NCI-H2029 (cell line): ENCODE measurements around the gene SLC25A25.
"Not testable (repeated sequence)": the region's sequence is repeated elsewhere in the genome, so short reads cannot be mapped to it uniquely, and the experiment has no call there.

ENCODE experiments used
- DNase-seq: peaks from one replicate; lab custom pipeline; 2025; lab: John Stamatoyannopoulos, UW

The SLC25A25 gene

GRCh38 chr9:128109050-128109709 is 41.1 kb downstream of the SLC25A25 start:
- DNase-seq, result no peak

GRCh38 chr9:128111726-128112125 is 43.7 kb downstream of the SLC25A25 start:
- not testable (repeated sequence) for DNase-seq

- DNase-seq, result no peak
Measured at GRCh38 chr9:128113526-128114325, 45.7 kb downstream of the SLC25A25 start.

GRCh38 chr9:128114326-128115186 is 46.5 kb downstream of the SLC25A25 start:
- no peak for DNase-seq

- DNase-seq, result peak; percentile 85
Measured at GRCh38 chr9:128115187-128116103, 47.4 kb downstream of the SLC25A25 start.

- DNase-seq, result no peak
Measured at GRCh38 chr9:128116104-128117083, 48.4 kb downstream of the SLC25A25 start.

- peak; percentile 79 for DNase-seq
Measured at GRCh38 chr9:128117613-128118471, 49.8 kb downstream of the SLC25A25 start.

- DNase-seq, result no peak
Measured at GRCh38 chr9:128118472-128118857, 50.4 kb downstream of the SLC25A25 start.

- DNase-seq, result no peak
Measured at GRCh38 chr9:128118971-128119665, 51.1 kb downstream of the SLC25A25 start.

- no peak for DNase-seq
Measured at GRCh38 chr9:128120061-128120740, 52.2 kb downstream of the SLC25A25 start.

GRCh38 chr9:128120741-128121465 is 52.9 kb downstream of the SLC25A25 start:
- no peak for DNase-seq

GRCh38 chr9:128121466-128121810 is 53.4 kb downstream of the SLC25A25 start:
- no peak for DNase-seq

GRCh38 chr9:128121924-128122808 is 54.1 kb downstream of the SLC25A25 start:
- no peak for DNase-seq

- no peak for DNase-seq
Measured at GRCh38 chr9:128122809-128123175, 54.8 kb downstream of the SLC25A25 start.

- no peak for DNase-seq
Measured at GRCh38 chr9:128123451-128124080, 55.5 kb downstream of the SLC25A25 start.

- DNase-seq, result no peak
Measured at GRCh38 chr9:128124451-128124850, 56.4 kb downstream of the SLC25A25 start.
